Gastroesophageal sphincter (tissue), 3 donors: ENCODE data around the gene TATDN3.

Experiments used
- POLR2A ChIP-seq, 2 donors: fragments of 450-650 bp; IDR thresholded peaks; one replicate each; pipeline ENCODE4 v1.6.1; 2017; ENCODE audit warnings: antibody characterized with exemption in 2 of 2, mild to moderate bottlenecking in 2 of 2, moderate library complexity in 1 of 2
- TF ChIP-seq, protein P1 (sequence below), 4 experiments: fragments of 200-600 bp in 2 of 4; fragments of 450-650 bp in 2 of 4; sonication (generic) in 1 of 4; IDR thresholded peaks; one replicate each; pipeline ENCODE4 v1.5.1; 2017 to 2019; ENCODE audit warnings: antibody characterized with exemption in 4 of 4, mild to moderate bottlenecking in 2 of 4, moderate library complexity in 2 of 4

DNA sequence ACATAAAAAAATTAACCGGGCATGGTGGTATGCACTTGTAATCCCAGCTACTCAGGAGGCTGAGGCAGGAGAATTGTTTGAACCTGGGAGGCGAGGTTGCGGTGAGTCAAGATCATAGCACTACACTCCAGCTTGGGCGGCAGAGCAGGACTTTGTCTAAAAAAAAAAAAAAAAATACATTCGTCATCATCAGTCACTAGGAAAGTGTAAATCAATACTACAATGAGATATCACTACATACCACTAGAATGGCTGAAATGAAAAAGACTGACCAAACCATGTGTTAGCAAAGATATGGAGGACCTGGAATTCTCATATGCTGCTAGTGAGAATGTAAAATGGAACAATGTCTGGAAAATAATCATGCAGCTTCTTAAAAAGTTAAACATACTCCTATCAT lies 46.5 kb downstream of the TATDN3 start:
- TF ChIP-seq POLR2A (IDR thresholded peaks at IDR 0.05): no peak
- TF ChIP-seq, protein P1, sequence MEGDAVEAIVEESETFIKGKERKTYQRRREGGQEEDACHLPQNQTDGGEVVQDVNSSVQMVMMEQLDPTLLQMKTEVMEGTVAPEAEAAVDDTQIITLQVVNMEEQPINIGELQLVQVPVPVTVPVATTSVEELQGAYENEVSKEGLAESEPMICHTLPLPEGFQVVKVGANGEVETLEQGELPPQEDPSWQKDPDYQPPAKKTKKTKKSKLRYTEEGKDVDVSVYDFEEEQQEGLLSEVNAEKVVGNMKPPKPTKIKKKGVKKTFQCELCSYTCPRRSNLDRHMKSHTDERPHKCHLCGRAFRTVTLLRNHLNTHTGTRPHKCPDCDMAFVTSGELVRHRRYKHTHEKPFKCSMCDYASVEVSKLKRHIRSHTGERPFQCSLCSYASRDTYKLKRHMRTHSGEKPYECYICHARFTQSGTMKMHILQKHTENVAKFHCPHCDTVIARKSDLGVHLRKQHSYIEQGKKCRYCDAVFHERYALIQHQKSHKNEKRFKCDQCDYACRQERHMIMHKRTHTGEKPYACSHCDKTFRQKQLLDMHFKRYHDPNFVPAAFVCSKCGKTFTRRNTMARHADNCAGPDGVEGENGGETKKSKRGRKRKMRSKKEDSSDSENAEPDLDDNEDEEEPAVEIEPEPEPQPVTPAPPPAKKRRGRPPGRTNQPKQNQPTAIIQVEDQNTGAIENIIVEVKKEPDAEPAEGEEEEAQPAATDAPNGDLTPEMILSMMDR (IDR thresholded peaks at IDR 0.05): no peak
